EL (cell line): ENCODE results near the gene CTAG1B.
"Not testable (repeated sequence)": the region's sequence is repeated elsewhere in the genome, so short reads cannot be mapped to it uniquely, and the experiment has no call there.

Experiments
- DNase-seq: peaks from one replicate; pipeline ENCODE4 v3.0.0-alpha.2; 2016

The CTAG1B gene

DNA sequence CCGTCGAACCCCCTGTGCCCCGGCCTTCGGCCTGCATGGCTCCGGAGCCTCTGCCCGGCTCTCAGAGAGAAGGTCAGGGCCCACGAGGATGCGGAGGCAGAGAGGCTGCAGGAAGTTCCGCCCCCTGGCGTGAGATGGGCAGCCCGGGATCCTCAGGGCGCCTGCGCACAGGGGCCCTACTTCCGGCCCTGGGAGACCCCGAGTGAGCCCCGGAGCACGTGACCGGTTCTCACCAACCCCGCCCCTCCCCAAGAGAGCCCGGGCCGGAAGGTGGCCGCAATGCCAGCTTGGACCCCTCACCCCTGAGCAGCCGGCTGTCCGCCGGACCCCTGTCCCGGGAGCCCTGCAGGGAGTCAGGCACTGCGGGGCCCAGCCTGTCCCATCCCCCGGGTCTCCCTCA is at the start of gene CTAG1B:
Gene CTAG1B (minus strand): TSS at position 101 of the 400 bp plus-strand sequence. CDS start 64 bp downstream, at position 37.
- not testable (repeated sequence) for DNase-seq

DNA sequence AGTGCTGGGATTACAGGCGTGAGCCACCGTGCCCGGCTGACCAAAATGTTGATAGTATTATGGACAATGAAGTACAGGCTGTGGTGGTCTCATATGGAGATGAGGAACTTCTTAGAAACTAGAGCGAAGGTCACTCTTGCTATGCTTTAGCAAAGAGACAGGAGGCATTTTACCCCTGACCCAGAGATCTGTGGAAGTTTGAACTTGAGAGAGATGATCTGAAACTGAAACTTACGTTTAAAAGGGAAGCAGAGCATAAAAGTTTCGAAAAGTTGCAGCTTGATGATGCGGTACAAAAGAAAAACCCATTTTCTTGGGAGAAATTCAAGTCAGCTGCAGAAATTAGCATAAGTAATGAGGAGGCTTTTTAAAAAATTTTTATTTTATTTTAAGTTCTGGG is 42.8 kb upstream of the CTAG1B start:
- no peak for DNase-seq

DNA sequence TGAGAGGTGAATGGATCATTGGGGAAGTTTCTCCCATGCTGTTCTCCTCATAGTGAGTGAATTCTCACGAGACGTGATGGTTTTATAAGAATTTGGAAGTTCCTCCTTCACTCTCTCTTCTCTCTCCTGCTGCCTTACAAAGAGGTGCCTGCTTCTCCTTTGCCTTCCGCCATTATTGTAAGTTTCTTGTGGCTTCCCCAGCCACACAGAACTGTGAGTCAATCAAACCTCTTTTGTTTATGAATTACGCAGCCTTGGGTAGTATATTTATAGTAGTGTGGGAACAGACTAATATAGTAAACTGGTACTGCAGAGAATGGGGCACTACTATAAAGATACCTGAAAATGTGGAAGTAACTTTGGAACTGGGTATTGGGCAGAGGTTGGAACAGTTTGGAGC is 42.1 kb upstream of the CTAG1B start:
- DNase-seq: no peak

DNA sequence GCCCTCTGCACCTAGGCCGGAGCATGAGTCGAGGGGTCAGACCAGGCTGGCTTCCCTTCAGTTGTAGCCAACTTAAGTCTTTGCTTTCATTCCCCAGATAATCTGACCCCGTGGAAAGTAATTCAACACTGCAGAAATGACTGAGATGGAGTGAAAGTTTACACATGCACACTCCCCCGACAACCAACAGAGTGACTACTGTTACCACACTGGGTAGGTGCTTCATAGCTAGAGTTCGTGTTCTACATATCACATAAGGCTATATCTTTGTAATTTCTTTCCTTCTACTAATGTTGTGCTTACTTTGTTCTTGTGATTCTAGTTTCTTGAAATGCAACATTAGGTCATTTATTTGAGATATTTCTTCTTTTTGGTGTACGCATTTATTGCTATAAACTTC is 41.5 kb upstream of the CTAG1B start:
- DNase-seq: no peak

DNA sequence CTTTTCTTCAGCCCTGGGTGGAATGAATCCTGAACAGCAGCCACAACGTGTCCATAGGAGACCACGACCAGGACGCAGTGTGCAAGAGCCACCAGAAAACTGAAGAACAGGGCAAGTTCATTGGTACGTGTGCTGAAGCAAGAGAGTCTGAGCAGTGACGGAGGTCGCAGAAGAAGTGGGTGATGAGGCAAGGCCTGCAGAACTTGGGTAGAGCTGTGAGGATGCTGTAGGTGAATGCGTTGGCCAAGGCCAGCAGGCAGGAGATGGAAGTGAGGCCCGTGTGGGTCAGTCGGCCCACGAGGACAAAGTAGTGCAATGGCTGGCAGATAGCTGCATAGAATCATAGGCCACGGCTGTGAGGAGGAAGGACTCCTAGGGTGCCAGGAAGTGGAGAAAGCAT is 39.9 kb upstream of the CTAG1B start:
- no peak for DNase-seq

DNA sequence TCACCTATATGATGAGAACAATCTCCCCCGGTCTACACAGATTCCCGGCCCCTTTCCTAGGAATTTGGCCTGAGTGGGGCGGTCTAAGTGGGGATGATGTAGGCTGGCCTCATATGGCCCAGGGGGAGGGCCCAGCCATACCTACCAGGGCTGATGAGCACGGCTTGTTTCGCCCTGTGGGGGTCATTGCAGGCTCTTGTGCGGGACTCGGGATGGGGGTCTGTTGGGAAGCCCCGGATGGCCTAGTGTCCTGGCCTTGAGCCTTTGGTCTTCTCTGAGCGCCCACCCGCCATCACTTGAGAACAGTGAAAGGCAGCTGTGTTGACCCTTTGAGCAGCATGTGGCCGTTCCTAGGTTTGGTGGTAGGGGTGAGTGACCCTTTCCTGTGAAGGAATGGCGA is 39.1 kb upstream of the CTAG1B start:
- no peak for DNase-seq

DNA sequence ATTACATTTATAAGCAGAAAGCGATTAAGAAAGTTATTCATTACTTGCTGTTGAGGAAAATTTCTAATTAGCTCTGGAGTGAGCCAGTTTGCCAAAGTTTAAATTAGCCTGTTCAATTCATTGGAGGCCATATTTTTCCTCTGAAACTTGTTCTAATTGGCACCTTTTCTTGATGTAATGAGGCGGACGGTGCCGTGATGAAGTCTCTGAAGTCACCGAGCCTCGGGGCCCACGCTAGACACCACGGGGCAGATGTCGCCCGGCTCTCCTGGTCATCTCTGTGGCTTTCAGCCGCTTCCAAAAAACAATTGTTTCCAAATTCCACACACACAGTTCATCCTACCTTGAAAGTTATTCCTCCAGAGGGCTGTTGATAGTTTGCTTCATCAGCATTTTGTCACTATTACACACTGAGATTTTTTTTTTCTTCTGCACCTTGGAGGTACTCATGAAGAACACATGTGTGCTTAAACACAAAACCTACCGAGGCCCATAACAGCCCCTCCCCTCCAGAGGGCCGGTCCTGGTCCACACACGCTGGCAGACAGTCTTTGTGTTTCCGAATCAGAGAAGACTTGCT is 38.2 kb upstream of the CTAG1B start:
- DNase-seq: no peak

DNA sequence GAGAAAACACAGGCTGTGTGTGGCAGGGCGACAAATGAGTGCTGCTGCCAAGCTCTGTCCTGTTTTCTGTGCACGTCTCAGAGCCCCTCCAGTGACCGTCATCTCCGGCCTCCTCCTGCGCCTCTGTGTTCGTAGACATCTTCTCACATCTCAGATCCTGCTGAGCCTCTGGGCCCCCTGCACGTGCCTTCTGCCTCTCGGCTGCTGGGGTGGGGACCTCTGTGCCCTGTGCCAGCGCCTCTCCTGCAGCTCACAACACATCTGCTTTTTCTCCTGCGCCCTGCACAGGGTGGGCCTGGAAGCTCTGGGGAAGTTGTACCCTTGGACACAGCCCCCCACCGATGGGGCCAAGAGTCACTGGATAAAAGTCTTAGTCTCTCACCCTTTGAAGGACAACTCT is 36.7 kb upstream of the CTAG1B start:
- DNase-seq: no peak

DNA sequence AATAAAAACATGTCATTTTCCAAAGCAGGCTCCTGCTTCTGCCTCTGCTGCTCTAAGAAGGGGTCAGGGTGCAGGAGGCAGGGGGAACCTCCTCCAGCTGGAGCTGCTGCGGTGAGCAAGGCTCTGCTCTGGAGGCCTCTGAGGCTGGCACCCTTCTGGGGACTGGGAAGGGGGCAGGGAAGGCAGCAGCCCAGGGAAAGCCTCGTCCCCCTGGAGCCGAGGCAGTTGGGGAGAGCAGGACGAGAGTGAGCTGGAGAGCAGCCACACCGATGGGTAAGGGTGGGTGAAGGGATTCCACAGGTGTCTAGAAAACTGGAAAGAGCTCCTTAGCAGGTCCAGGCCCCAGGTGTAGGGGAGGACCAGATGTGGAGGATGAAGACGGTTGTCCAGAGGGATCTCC is 36.3 kb upstream of the CTAG1B start:
- no peak for DNase-seq

DNA sequence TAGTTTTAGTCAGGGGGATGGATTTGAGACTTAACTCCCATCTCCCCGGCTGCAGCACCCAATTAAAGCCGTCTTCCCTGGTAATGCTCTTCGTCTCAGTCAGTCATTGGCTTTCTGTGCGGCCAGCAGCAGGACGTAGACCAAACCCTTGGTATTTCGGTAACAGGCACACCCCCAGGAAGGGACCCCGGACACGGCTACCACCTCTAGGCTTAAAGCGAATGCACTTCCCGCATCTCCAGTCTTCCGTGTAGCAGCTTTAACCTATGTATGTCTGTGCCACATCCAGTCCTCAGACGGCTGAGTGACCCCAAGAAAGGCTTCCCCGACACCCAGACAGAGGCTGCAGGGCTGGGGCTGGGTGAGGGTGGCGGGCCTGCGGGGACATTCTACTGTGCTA is 35.8 kb upstream of the CTAG1B start:
- no peak for DNase-seq

DNA sequence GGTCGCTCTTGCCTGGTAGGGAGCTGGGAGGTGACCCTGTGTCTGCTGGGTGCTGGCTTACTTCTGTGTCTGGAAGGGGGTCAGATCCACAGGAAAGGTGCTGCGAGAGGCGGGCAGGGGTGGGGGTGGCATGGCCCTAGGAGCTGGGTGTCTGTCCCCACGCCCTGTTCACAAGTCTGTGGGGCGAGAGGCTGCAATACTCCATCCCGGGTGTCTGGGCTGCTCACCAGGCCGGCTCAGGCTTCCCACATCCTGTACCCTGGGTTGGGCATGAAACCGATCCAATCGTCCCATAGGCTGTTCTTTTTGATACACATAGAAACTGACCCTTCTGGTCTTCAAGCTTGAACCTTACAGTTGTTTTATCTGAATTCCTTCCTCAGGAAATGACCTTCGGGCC is 35.3 kb upstream of the CTAG1B start:
- no peak for DNase-seq

DNA sequence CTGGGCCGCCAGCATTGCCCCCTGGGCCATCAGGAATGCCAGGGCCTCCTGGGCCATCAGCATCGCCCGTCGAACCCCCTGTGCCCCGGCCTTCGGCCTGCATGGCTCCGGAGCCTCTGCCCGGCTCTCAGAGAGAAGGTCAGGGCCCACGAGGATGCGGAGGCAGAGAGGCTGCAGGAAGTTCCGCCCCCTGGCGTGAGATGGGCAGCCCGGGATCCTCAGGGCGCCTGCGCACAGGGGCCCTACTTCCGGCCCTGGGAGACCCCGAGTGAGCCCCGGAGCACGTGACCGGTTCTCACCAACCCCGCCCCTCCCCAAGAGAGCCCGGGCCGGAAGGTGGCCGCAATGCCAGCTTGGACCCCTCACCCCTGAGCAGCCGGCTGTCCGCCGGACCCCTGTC is 34.3 kb upstream of the CTAG1B start, which contains the start of gene CTAG2:
Gene CTAG2 (minus strand): TSS at position 167 of the 400 bp plus-strand sequence. CDS start 64 bp downstream, at position 103.
- not testable (repeated sequence) for DNase-seq

DNA sequence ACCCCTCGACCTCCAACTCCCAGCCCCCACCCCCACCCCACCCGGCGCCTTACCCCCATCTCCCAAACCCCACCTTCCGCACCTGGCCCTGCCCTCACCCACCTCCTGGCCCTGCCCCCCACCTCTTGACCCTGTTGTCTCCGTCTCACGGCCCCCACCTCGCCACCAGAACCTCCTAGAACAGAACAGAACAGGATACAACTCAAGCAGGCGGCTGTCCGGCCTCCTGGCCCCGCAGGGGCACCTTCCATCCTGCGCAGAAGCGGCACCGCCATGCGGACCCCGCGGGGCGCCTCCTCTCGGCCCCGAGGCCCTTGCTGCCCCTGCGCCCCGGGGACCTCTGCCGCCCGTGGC is 33.9 kb upstream of the CTAG1B start:
- no peak for DNase-seq

DNA sequence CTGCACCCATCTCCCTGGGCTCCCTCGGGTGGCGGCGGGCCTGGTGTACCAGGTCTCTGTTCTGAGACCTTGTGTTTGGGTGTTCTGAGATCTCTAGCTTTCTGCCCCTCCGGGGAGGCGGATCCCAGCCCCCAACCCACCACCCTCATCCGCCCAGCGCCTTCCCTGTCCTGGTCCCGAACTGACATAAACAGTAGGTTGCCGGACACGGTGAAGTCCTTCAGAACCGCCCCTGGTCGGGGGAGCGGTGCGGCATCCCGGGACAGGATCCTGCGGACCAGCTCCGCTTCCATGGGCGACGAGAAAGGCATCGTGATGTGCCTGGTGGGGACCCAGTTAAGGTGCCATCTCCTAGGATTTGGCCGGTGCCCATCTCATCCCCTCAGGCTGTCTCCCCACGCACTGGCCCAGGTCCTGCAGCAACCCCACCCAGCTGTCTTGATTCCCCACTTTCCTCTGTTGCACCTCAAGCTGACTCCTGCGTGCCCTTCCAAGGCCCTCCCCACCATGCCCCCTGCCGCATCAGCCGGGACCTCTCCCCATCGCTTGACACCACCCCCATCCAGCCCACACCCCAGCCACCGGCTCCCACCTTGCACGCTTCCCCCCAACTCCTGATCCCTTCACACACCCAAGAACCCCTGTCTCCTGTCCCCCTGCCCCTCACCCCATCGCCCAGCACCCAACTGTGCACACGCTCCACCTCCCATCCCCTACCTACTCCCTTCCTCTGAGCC is 33.4 kb upstream of the CTAG1B start:
- no peak for DNase-seq

DNA sequence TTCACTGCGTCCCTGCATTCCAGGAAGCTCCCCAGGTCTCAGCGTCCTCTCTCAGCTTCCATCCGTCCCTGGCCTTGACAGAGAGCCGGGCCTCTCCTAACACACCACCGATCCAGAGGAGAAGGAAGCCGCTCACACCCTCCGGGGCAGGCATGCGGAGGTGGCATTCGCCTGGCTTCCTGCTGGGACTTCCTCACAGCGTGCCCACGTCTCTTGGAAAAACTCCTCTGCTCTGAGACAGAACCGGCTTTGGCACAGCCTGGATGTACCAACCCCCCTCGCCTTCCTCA is 31.1 kb upstream of the CTAG1B start:
- no peak for DNase-seq

DNA sequence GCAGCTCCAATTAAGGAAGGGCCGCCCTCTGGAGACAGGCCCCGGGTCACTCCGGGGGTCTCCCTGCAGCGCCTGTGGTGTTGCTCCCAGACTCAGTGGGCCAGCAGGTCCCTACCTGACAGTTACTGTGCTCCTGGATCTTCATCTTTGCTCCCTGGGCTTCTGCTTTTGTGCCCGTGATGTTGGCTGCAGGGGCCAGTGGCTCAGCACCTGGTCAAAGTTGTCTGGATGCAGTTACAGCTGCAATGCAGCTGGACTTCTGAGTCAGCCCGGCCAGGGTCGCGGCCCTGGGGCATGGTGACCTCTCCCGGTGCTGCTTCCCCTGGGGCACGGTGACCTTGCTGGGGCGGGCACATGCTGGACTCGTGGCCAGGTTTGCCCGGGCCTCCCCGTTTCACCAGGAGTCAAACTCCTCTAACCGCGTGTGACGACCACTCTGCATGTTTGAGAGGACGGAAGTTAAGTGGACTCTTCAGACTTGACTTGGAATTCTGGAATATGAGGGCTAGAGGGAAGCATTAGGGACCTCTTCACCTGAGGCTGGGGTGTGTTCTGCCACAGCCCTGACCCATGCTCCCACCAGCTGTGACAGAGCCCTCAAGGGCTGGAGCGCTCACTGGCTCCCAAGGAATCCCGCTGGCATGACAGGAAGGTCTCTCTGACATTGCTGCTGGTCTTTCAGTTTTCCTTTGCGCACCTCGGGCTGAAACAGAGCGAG is 30.6 kb upstream of the CTAG1B start:
- DNase-seq: no peak

DNA sequence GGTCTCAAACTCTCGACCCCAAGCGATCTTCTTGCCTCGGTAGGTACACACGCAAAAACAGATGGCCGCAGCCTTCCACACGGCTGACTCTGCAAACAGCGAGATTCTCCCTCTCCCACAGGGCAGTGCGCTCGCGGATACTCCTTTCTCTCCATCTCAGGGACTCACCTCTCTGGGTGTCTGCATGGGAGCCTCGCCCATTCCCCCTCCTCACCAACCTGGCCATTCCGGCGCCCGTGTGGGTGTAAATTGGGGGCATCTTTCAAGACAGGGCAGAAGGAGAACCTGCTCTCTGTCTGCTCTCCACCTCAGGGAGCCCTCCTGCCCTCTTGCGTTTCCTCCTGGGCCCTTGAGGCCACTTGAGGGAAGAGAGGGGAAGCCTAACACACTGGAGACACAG is 29.8 kb upstream of the CTAG1B start:
- DNase-seq: no peak

DNA sequence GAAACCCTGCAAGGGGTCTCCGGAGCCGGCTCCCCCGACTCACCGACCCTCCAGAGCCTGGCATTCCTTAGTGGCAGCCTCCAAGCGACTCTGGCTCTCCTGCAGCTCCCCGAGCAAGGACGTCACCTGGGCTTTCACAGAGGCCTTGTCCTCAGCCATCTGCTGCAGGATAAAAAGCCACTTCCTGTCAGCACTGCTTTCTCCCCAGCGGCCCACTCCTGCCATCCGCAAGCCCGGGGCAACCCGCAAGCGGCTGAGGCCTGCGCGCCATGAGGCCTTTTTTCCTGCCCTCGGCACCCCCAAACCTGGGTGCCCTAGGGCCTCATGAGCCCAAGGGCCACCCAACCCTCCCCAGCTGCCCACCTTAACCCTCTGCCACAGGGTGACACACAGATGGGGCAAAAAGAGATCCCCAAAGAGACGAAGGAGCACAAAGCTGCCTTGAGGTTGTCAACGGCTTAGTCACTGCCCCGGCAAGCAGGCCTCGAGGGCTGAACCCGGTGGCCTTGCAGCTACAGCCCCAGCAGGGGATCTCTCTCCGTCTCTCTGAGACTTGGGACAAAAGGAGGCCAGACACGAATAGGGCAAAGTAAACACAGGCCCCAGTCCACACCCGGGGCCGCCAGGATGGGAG is 26.8 kb upstream of the CTAG1B start:
- not testable (repeated sequence) for DNase-seq

DNA sequence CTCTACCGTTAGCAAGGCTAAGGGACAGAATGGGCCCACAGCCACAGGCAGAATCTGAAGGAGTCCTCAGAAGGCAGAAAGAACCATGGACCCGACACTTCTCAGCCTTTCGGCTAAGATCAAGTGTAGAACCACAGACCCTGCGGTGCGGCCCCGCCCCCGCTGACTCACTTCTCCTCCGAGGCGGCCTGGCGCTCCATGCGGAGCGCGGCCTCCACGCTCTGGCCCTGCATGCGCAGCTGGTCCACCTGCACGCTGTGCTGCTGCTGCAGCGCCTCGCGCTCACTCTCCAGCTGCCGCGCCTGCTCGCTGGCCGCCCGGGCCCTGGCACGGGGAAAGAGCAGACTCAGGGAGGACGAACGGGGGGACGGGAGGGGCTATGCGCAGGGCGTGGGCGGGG is 24.6 kb upstream of the CTAG1B start:
- DNase-seq: not testable (repeated sequence)

DNA sequence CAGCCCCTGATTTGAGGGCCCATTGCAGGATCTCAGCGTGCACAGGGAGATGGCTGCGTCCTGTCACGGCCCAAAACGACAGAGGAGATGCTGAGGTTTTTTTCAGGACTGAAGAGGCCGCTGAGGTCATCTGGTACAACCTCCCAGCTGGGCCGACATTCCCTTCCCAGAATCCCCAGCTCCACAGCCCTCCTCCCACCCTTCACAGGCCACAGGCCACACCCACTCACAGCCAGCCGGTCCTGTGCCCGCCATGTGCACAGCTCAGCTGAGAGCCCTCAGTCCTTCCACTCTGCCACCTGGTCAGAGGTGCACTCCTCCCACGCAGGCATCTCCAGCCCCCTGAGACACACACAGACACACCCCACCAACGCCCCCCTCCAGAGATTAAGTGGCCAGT is 22.7 kb upstream of the CTAG1B start:
- DNase-seq: not testable (repeated sequence)

DNA sequence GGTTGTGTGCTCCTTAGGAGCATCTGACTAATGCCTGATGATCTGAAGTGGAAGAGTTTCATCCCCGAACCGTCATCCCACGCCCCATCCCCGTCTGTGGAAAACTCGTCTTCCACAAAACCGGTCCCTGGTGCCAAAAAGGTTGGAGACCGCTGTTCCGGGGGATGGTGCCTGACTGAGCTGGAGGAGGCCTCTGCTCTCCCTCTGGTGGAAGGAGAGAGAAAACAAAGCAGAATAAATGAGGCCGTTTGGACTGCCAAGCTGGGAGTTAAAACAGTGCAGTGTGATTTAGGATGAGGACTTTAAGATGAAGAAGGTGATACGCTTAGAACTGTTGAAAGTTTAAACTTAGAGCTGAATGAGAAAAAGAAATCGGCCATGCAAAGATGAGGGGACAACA is 14.6 kb upstream of the CTAG1B start:
- DNase-seq: not testable (repeated sequence)

DNA sequence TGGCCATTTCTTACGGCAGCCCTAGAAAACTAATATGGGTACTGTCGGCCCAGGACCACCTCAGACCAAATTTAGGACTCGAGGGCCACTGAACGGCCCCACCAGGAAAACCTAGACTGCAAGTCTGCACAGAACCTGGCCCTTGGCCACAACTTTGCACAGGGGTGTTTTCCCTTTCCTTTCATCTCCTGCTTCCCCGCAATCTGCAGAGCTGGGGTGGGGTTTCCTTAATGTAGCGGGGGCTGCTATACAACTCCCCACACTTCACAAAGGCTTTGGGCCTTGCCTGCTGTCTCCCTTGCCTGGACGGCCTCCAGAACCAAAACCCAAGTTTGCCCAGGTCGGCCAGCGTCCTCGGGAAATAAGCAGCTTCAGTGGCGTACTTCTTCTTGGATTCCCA is 11.9 kb upstream of the CTAG1B start:
- DNase-seq: not testable (repeated sequence)

DNA sequence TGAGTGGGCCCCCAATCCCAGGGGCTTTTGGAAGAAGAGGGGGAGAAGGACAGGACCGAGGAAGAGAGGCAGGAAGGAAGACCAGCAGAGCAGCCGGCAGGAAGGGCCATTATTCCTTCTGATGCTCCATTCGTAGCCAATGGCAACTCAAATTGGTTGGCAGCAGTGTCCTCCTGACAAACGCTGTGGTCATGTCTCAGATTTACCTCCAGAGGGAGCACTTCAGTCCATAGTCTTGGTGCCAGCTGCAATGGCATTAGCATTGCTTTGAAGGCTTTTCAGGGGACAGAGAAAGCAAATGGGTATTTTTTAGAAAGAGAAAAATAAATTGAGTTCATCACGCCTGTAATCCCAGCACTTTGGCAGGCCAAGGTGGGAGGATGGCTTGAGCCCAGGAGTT is 9.9 kb upstream of the CTAG1B start:
- DNase-seq: not testable (repeated sequence)
